Upper lobe of left lung (tissue), 4 donors: Measurements from ENCODE around the gene F7.

Experiments
- POLR2A ChIP-seq, 4 donors: fragments of 450-650 bp; IDR thresholded peaks; one replicate each; pipeline ENCODE4 v1.5.1; 2016 to 2017; ENCODE audit warnings: antibody characterized with exemption in 4 of 4, mild to moderate bottlenecking in 2 of 4
- POLR2AphosphoS5 ChIP-seq, 2 donors: sonication (generic); formaldehyde crosslinking; IDR thresholded peaks; one replicate each; pipeline ENCODE4 v1.5.1; 2017; ENCODE audit warnings: antibody characterized with exemption in 2 of 2

DNA sequence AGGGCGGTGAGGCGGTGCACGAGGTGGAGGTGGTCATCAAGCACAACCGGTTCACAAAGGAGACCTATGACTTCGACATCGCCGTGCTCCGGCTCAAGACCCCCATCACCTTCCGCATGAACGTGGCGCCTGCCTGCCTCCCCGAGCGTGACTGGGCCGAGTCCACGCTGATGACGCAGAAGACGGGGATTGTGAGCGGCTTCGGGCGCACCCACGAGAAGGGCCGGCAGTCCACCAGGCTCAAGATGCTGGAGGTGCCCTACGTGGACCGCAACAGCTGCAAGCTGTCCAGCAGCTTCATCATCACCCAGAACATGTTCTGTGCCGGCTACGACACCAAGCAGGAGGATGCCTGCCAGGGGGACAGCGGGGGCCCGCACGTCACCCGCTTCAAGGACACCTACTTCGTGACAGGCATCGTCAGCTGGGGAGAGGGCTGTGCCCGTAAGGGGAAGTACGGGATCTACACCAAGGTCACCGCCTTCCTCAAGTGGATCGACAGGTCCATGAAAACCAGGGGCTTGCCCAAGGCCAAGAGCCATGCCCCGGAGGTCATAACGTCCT, 43.4 kb downstream of the F7 start:
- TF ChIP-seq POLR2AphosphoS5 (IDR thresholded peaks at IDR 0.05) (no peak), POLR2A (IDR thresholded peaks at IDR 0.05) (no peak)
